Lower leg skin (tissue), 4 donors: ENCODE measurements around the gene CD302. TPM values are rescaled to one million over a fixed set of nuclear protein-coding genes. Genes with fewer than 3 reads are reported as not detected.

ENCODE experiments used
- DNase-seq, 2 donors: peaks; one replicate each; pipeline ENCODE4 v3.0.0-alpha.2; 2019; ENCODE audit warnings: low spot score in 2 of 2
- H3K4me3 ChIP-seq: fragments of 200-600 bp; sonication (generic); 2 replicates; pipeline ENCODE4 v1.5.1; 2017; ENCODE audit warnings: mild to moderate bottlenecking, low read depth; ENCODE audit not compliant: poor library complexity, severe bottlenecking
- POLR2A ChIP-seq, 2 donors: fragments of 450-650 bp; IDR thresholded peaks; one replicate each; pipeline ENCODE4 v1.6.1; 2016 to 2017; ENCODE audit warnings: antibody characterized with exemption in 2 of 2, mild to moderate bottlenecking in 1 of 2, moderate library complexity in 1 of 2
- WGBS, 2 donors: methylation state at CpG; one replicate each; pipeline ENCODE4 v1.1.5; 2018; 5-methylcytosine and 5-hydroxymethylcytosine counted together
- intact Hi-C: fragments of 100-400 bp; cut with DNase I; formaldehyde crosslinking; loops from one replicate; pipeline ENCODE4 v1.15.0; 2023; ENCODE audit warnings: low total_unique reads
- total RNA-seq, 4 donors: library from RNA; depleted of rRNA; stranded (reverse); fragments of >200 nt; gene quantifications; one replicate each; pipeline ENCODE4 v1.1.0, GENCODE V29; 2016
- TF ChIP-seq, protein P1 (sequence below), 3 donors: fragments of 450-650 bp; IDR thresholded peaks; one replicate each; pipeline ENCODE4 v1.5.1; 2016; ENCODE audit warnings: antibody characterized with exemption in 3 of 3, mild to moderate bottlenecking in 3 of 3, moderate library complexity in 2 of 3

Gene CD302
- total RNA-seq, 4 donors from 2014 or later: 10.2 to 24.8 (median 18.8) TPM

DNA sequence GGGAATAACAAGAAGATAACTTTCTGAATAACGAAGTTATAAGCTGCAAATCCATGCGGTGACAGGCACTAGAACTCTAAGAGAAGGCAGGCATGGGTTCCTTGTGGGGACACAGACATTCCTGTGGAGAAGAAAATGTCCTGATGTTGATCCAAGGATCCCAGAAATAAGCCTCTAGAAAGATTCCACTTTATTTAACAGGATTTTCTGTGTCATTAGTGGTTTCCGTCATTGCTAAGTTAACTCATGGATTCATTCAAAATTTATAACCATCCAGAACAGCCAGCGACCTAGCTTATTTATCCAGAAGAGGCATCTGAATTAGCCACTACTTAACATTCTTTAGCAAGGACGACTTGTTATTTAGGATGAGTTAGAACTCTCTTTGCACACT lies 10.0 kb upstream of the CD302 start:
- H3K4me3 ChIP-seq: no peak overlapping the region
- TF ChIP-seq POLR2A (IDR thresholded peaks at IDR 0.05): no peak
- TF ChIP-seq, protein P1, sequence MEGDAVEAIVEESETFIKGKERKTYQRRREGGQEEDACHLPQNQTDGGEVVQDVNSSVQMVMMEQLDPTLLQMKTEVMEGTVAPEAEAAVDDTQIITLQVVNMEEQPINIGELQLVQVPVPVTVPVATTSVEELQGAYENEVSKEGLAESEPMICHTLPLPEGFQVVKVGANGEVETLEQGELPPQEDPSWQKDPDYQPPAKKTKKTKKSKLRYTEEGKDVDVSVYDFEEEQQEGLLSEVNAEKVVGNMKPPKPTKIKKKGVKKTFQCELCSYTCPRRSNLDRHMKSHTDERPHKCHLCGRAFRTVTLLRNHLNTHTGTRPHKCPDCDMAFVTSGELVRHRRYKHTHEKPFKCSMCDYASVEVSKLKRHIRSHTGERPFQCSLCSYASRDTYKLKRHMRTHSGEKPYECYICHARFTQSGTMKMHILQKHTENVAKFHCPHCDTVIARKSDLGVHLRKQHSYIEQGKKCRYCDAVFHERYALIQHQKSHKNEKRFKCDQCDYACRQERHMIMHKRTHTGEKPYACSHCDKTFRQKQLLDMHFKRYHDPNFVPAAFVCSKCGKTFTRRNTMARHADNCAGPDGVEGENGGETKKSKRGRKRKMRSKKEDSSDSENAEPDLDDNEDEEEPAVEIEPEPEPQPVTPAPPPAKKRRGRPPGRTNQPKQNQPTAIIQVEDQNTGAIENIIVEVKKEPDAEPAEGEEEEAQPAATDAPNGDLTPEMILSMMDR (IDR thresholded peaks at IDR 0.05): no peak
- WGBS, 2 donors: 76 to 88% methylated on average over 5 of the region's 5 CpGs
- no peak for DNase-seq
- intact Hi-C loops: no loop called here

DNA sequence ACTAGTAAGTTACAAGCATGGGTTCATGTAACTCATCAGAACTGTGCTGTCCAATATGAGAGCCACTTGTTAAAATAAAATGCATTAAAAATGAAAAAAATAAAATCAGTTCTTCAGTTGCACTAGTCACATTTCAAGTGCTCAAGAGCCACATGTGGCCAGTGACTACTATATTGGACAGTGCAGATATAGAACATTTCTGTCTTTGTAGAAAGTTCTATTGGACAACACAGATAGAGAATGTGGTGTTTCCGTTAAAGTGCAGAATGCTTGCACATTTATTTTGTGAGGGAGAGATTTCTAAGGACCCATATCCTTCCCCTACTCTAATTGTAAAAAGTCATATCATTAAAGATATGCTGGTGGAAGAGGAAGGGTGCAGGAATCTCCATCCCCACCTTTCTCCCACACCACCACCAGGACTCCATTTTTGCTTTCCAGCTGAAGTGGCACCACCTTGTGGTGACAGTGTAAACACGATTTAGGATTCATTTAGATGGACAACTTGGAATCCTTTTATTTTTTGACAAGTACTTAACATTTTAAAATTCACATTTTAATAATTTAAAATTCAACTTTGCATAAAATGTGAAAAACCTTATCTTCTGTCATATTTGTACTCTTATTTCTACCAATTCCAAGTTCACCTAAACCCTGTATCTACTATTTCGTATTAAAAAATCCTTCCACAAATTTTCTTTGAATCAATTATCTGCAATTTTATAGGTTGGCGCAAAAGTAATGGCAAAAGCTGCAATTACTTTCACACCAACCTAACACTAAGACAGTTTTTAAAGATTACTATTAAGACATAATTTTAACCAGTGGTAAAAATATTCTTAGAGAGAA lies 9.4 kb upstream of the CD302 start:
- no peak for DNase-seq
- TF ChIP-seq, protein P1 (IDR thresholded peaks at IDR 0.05): peak in 1 of 3 donors; percentile 19
- TF ChIP-seq POLR2A (IDR thresholded peaks at IDR 0.05): no peak
- H3K4me3 ChIP-seq: no peak overlapping the region
- 77 to 79% methylated on average over 4 of the region's 4 CpGs for WGBS, 2 donors
- intact Hi-C loops: no loop called here

DNA sequence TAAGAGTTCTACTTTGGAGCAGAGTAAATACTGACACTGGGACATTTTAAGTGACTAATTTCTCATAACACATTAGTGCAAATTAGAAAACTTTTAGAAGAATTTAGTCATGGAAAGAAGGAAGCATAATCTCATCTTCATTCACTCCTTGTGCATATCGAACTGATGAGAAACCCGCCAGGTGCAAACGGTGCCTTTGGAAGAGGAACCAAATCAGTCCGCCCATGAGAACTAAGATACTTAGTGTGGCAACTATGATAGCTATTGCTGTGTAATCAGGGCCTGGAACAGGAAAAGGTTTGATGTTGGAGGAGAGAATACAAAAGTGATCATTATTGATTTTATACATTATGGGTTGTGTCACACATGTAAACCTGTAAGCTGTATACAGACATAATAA lies 6.9 kb upstream of the CD302 start:
- no peak for TF ChIP-seq POLR2A (IDR thresholded peaks at IDR 0.05)
- TF ChIP-seq, protein P1 (IDR thresholded peaks at IDR 0.05): no peak
- intact Hi-C loops: no loop called here
- WGBS, 2 donors: 89% methylated on average over 4 of the region's 4 CpGs
- no peak overlapping the region for H3K4me3 ChIP-seq
- no peak for DNase-seq

DNA sequence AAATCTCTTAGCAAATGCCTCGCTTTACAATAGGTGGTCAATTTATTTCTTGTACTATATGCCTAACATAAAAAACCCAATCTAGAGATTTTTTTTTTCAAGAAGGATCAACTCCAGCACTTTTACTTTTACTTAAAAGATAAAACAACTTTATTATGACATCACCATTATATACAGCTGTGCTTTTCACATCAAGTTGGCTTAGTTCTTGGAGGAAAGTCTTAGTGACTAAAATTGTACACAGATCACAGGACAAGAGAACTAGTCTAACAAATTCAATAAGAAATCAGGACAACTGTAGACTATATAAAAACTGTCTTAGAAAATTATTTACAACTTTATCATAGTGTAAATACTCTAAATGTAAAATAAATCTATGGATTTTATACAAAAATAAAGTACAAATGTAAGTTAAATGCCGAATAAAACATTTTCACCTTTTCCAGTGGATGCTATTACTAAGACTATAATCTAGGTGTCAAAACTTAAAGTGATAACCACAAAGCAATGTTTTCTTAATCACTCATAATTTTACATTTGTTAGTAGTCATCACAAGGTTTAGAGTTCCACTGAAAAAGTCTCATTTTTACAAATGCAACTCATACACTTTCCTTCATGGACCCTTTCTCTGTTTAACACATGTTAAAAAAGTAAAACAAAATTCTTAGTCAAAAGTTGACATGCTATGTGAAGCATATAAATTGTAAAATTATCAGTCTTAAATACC lies 5.4 kb upstream of the CD302 start:
- H3K4me3 ChIP-seq: no peak overlapping the region
- intact Hi-C loops: no loop called here
- no peak for DNase-seq
- WGBS, 2 donors: 50 to 95% methylated on average over 2 of the region's 2 CpGs
- TF ChIP-seq, protein P1 (IDR thresholded peaks at IDR 0.05): no peak

DNA sequence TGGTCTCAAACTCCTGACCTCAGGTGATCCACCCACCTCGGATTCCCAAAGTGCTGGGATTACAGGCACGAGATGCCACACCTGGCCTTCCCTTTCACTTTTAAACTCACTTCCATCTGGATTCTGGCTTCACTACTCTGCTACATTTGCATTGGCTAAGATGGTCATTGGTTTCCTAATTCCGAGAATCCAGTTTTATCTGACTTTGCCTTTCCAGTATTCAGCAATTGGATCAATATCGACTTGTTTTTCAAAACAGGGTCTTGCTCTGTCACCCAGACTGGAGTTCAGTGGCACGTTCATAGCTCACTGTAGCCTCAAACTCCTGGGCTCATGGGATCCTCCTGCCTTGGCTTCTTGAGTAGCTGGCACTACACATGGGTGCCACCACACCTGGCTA lies 4.7 kb upstream of the CD302 start:
- intact Hi-C loops: no loop called here
- no peak for TF ChIP-seq POLR2A (IDR thresholded peaks at IDR 0.05)
- TF ChIP-seq, protein P1 (IDR thresholded peaks at IDR 0.05): no peak
- DNase-seq: no peak
- WGBS, 2 donors: 88 to 97% methylated on average over 5 of the region's 5 CpGs
- H3K4me3 ChIP-seq: no peak overlapping the region
